Cardiac fibroblast (primary cell): Measurements from ENCODE around the gene ZBTB8B.
"Not testable (repeated sequence)": the region's sequence is repeated elsewhere in the genome, so short reads cannot be mapped to it uniquely, and the experiment has no call there.

Experiments used
- DNase-seq, 2 donors: peaks; one replicate each; pipeline versions ENCODE4 v3.0.0 to v3.0.0-alpha.2; 2010; ENCODE audit warnings: low read depth in 2 of 2
- H3K4me3 ChIP-seq, 2 donors: replicated peaks in 1 of 2; 1 replicate in 1 of 2; 2 replicates in 1 of 2; pipeline ENCODE4 v1.5.1; 2011; ENCODE audit warnings: low read depth in 2 of 2, low read length in 2 of 2, mild to moderate bottlenecking in 2 of 2, moderate library complexity in 1 of 2
- TF ChIP-seq, protein P1 (sequence below): IDR thresholded peaks from one replicate; pipeline ENCODE4 v1.5.1; 2011; ENCODE audit warnings: low read depth, mild to moderate bottlenecking, low read length, inconsistent platforms

The ZBTB8B gene

DNA sequence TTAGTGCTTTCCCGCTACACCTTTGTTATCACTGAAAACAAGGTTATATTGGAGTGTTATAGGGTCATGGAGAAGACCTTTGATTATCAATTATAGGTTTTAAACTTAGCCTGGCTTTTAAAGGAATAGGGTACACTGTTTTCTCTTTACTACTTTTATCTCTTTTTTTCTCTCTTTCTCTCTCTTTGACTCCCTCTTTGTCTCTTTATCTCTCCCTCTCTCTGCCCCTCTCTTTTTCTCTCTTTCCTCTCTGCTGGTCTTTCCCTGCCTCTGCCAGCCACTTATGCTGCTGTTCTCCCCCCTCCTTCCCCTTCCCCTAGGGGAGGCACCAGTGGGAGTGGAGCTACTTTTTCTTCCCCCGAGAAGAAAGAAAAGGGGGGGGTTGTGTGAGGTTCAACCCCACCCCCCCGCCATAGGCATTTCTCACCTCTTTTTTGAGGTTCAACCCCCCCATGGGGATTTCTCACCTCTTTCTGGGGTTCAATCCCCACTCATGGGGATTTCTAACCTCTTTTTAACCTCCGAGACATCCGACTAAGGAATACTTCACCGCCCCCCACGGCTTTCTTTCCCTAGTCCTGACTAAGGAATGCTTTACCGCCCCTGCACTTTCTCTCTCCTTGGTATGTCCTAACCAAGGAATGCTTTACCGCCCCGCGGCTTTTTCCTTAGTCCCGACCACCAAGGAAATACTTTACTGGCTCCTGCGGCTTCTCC lies 17.2 kb upstream of the ZBTB8B start:
- peak overlapping the region; percentile 23 to 30 for H3K4me3 ChIP-seq
- TF ChIP-seq, protein P1, sequence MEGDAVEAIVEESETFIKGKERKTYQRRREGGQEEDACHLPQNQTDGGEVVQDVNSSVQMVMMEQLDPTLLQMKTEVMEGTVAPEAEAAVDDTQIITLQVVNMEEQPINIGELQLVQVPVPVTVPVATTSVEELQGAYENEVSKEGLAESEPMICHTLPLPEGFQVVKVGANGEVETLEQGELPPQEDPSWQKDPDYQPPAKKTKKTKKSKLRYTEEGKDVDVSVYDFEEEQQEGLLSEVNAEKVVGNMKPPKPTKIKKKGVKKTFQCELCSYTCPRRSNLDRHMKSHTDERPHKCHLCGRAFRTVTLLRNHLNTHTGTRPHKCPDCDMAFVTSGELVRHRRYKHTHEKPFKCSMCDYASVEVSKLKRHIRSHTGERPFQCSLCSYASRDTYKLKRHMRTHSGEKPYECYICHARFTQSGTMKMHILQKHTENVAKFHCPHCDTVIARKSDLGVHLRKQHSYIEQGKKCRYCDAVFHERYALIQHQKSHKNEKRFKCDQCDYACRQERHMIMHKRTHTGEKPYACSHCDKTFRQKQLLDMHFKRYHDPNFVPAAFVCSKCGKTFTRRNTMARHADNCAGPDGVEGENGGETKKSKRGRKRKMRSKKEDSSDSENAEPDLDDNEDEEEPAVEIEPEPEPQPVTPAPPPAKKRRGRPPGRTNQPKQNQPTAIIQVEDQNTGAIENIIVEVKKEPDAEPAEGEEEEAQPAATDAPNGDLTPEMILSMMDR = no peak
- peak; percentile 60 to 81 for DNase-seq

DNA sequence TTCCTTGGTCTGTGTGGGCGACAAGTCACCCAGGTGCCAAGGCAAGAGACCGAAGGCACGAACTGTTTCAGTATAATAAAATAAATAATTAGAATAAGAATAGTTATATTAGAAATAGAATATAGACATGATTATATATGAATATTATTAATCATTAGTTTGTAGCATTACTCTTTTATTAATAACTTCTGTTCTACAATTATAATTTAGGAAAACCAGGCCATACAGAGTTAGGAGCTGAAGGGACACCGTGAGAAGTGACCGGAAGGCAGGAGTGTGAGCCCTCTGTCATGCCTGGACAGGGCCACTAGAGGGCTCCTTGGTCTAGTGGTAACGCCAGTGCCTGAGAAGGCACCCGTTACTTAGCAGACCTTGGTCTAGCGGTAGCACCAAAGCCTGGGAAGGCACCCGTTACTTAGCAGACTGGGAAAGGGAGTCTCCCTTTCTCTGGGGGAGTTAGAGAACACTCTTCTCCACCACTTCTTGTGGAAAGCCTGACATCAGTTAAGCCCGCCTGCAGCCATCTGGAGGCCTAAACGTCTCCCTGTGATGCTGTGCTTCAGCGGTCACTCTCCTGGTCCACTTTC lies 16.6 kb upstream of the ZBTB8B start:
- H3K4me3 ChIP-seq = peak overlapping the region; percentile 23 to 30
- peak; percentile 84 to 87 for DNase-seq
- TF ChIP-seq, protein P1 = peak; percentile 87

DNA sequence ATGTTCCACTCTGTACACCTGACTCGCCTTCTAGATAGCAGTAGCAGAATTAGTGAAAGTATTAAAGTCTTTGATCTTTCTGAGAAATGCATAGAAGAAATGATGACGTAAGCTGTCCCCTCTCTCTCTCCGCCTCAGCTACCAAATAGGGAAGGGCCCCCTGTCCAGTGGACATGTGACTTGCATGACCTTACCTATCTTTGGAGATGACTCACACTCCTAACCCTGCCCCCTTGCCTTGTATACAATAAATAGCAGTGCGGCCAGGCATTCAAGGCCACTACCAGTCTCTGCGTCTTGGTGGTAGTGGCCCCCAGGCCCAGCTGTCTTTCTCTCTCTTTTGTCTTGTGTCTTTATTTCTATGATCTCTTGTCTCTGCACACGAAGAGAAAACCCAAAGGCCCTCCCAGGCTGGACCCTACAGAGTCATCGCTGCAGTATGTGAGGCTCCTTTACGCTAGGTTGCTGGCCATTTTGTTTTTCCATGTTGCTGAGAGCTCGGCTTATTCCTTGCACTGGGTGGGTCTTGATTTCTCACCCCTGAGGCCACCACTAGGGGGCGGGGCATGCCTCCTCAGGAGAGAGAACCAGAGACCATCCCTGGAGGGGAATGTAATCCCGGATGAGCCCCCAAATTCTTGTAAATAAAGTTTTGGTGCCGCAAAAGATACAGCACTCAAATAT lies 16.0 kb upstream of the ZBTB8B start:
- DNase-seq = peak; percentile 17 to 33
- H3K4me3 ChIP-seq = no peak overlapping the region
- TF ChIP-seq, protein P1 = peak; percentile 23

DNA sequence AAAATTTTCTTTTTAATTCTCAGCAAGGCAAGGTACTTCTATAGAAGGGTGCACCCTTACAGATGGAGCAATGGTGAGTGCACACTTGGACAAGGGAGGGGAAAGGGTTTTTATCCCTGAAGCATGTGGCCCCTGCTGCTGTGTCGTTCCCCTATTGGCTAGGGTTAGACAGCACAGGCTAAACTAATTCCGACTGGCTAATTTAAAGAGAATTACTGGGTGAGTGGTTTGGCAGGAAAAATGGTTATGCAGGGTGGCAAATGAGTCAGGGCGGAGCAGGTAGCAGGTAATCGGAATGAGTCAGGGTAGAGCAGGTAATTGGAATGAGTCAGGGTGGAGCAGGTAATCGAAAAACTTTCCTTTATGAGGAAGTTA lies 15.4 kb upstream of the ZBTB8B start:
- not testable (repeated sequence) for DNase-seq, H3K4me3 ChIP-seq

DNA sequence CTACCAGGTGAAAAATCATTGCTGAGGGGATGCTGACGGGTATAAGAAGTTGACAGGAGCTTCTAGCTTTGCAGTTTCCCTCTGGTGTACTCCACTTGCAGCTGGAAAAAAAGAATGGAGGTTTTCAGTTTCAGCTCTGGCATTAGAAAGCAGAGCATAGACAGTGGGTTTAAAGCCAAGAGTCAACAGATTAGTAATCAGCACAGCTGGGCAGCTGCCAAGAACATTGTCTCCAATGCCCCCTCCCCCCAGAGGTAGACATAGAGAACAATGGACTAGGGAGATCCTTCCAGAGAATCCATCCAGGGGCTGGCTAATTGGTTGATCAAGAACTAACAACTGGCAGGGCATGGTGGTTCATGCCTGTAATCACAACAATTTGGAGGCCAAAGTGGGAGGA lies 10.1 kb upstream of the ZBTB8B start:
- TF ChIP-seq, protein P1 = no peak
- H3K4me3 ChIP-seq = no peak overlapping the region
- peak; percentile 50 to 52 for DNase-seq

DNA sequence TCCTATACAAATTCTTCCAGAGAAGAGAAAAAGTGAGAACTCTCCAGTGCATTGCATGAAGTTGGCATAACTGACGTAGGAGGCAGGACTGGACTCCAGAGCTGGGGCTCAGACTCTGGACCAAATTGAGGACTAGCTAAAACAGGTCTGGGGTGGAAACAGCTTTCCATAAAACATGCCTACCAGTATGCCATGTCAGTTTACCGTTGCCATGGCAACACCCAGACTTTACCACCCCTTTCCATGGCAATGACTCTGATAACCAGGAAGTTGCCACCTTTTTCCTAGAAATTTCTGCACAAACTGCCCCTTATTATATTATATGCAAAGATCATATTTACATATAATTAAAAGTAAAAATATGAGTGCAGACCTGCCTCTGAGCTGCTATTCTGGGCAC lies 8.9 kb upstream of the ZBTB8B start:
- no peak for DNase-seq
- no peak overlapping the region for H3K4me3 ChIP-seq
- TF ChIP-seq, protein P1 = no peak

DNA sequence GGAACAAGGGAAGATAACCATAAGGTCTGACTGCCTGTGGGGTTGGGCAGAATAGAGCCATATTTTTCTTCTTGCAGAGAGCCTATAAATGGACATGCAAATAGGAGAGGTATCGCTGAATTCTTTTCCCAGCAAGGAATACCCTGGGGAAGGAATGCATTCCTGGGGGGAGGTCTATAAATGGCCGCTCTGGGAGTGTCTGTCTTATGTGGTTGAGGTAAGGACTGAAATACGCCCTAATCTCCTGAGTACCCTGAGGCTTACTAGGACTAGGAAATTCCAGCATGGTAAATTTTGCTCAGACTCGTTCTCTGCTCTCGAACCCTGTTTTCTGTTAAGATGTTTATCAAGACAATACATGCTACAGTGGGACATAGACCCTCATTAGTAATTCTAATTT lies 6.1 kb upstream of the ZBTB8B start:
- DNase-seq, H3K4me3 ChIP-seq: not testable (repeated sequence)

DNA sequence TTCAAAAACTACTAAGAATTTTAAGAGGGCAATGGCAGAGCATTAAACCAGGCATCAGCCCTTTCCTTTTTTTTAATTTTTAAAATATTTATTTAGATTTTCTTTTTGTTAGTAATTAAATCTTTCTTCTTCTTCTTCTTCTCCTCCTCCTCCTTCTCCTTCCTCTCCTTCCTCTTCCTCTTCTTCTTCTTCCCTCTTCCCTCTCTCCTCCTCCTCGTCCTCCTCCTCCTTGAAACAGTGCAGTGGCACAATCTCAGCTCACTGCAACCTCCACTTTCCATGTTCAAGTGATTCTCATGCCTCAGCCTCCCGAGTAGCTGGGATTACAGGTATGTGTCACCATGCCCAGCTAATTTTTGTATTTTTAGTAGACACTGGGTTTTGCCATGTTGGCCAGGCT lies 1.9 kb upstream of the ZBTB8B start:
- H3K4me3 ChIP-seq, DNase-seq: not testable (repeated sequence)
